ENCODE measurements around the gene AXIN2.

DNA sequence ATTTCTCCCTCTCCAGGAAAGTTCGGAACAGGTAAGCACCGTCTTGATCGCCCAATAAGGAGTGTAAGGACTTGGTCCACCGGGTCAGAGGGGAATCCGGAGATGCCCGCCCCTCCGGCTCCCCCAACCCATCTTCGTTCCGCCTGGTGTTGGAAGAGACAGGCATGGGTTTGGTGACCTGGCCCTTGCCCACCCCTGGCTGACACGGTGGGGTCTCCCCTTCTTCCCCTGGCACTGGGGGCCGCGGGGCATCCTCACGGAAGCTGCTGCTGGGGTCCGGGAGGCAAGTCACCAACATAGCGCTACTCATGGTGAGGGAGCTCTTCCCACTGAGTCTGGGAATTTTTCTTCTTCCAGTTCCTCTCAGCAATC is 3.2 kb downstream of the AXIN2 start:
- TF ChIP-seq, protein P1, sequence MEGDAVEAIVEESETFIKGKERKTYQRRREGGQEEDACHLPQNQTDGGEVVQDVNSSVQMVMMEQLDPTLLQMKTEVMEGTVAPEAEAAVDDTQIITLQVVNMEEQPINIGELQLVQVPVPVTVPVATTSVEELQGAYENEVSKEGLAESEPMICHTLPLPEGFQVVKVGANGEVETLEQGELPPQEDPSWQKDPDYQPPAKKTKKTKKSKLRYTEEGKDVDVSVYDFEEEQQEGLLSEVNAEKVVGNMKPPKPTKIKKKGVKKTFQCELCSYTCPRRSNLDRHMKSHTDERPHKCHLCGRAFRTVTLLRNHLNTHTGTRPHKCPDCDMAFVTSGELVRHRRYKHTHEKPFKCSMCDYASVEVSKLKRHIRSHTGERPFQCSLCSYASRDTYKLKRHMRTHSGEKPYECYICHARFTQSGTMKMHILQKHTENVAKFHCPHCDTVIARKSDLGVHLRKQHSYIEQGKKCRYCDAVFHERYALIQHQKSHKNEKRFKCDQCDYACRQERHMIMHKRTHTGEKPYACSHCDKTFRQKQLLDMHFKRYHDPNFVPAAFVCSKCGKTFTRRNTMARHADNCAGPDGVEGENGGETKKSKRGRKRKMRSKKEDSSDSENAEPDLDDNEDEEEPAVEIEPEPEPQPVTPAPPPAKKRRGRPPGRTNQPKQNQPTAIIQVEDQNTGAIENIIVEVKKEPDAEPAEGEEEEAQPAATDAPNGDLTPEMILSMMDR (conservative IDR thresholded peaks at IDR 0.05; ENCODE audit: low read depth, low read length) = no peak
- TF ChIP-seq EZH2 (IDR thresholded peaks at IDR 0.05; ENCODE audit: borderline replicate concordance, low read depth, low read length, poor library complexity, severe bottlenecking) = no peak
